Stimulated activated CD8-positive, alpha-beta memory T cell treated with anti-CD3 and anti-CD28 coated beads, Interleukin-7, amount 100 ng/mL, for 48 hours (primary cell): Measurements from ENCODE around the gene MEAF6.

Experiments
- DNase-seq, 2 donors: peaks; one replicate each; pipeline ENCODE4 v3.0.0-alpha.2; 2020; ENCODE audit warnings: low read depth in 1 of 2; ENCODE audit errors: extremely low read depth in 1 of 2

Gene MEAF6

DNA sequence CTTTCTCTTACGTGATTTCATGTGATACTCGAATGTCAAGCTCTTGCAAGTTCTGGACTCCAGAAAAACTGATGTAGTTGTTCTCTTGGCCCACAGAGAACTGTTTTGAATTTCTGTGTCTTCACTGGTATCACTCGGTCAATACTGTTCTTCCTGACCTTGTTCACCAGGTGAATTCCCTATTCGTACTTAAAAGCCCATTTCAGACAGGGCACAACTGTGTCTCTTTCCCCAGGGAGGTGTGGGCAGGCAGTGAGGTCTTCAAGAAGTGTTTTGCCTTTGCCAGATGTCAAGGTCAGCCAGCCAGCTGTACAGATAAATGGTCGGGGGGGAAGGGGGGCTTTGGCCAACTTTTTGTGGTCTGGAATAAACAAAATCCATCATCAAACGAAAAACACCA, 67.7 kb downstream of the MEAF6 start:
- no peak for DNase-seq

- DNase-seq, result no peak
Observed at GRCh38 chr1:37442644-37443043, 71.9 kb downstream of the MEAF6 start.
